GM20000 (cell line): ENCODE measurements around the gene HIGD1C.
A peak's percentile ranks its signal among the peaks of the same experiment; 100 is the strongest.
"Not testable (repeated sequence)": the region's sequence is repeated elsewhere in the genome, so short reads cannot be mapped to it uniquely, and the experiment has no call there.

Experiments used
- DNase-seq: peaks from one replicate; pipeline ENCODE4 v3.0.0; 2012; ENCODE audit warnings: low spot score
- CTCF ChIP-seq: IDR thresholded peaks from 2 replicates; pipeline ENCODE4 v1.5.1; 2012; ENCODE audit warnings: mild to moderate bottlenecking, control low read depth; ENCODE audit errors: extremely low read depth, missing control alignments

The HIGD1C gene

GRCh38 chr12:50923361-50924130 lies 28.8 kb upstream of the HIGD1C start:
- no peak for TF ChIP-seq CTCF
- DNase-seq = no peak

- no peak for TF ChIP-seq CTCF
- DNase-seq = no peak
These were observed 28.3 kb upstream of the HIGD1C start for GRCh38 chr12:50924131-50924438.

DNA sequence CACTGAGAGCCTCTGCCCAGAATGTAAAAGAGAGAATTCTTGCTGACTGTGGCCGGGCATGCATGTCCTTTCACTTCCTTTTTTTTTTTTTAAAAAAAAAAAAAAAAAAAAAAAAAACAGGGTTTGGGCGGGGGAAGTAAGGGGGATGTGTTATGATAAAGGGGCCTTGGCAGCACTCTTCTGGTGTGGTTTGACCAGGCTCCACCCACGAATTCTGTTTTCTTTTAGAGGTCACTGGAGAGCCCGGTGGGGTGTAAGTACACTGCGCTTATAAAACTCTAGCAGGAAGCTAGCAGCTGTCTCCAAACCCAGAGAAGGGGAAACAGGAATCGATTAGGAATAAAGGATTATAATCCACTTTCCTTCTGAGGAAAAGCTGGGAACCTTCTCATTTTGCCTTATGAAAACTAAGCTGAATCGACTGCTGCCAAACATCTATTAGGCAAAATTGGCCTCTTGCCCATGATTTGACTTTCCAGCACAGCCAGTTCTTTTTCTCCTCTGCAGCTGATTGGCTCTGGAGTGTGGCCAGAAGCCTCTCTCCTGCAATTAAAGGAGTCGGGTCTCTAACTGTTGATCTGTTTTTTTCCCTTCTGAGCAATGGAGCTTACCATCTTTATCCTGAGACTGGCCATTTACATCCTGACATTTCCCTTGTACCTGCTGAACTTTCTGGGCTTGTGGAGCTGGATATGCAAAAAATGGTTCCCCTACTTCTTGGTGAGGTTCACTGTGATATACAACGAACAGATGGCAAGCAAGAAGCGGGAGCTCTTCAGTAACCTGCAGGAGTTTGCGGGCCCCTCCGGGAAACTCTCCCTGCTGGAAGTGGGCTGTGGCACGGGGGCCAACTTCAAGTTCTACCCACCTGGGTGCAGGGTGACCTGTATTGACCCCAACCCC lies 27.7 kb upstream of the HIGD1C start:
- TF ChIP-seq CTCF = no peak
- peak; percentile 76 for DNase-seq

DNA sequence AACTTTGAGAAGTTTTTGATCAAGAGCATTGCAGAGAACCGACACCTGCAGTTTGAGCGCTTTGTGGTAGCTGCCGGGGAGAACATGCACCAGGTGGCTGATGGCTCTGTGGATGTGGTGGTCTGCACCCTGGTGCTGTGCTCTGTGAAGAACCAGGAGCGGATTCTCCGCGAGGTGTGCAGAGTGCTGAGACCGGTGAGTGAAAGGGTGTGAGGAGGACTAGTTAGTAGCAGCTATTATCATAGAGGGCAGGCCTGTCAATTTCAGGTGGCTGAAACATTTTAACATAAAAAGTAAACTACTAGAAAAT lies 27.0 kb upstream of the HIGD1C start:
- no peak for TF ChIP-seq CTCF

GRCh38 chr12:50925920-50926319 lies 26.4 kb upstream of the HIGD1C start:
- no peak for TF ChIP-seq CTCF
- no peak for DNase-seq

More for the DNA sequence above, 27.0 kb upstream of the HIGD1C start:
- no peak for DNase-seq

DNA sequence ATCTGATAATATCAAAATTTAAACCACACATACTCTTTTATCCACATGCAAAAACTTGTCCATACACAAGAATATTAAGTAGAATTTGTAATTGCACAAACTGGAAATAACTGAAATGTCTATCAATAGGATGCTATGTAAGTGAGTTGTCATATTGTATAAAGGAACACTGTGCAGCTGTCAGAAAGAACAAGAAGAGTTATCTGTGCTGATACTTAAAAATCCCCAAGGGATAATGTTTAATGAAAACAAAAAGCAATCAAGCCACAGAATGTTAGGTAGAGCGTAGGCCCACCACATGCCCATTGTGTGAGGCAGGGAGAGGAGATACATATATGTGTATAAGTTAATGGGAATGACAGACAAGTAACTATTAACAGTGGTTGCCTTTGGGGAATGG lies 25.9 kb upstream of the HIGD1C start:
- DNase-seq = no peak
- TF ChIP-seq CTCF = no peak

DNA sequence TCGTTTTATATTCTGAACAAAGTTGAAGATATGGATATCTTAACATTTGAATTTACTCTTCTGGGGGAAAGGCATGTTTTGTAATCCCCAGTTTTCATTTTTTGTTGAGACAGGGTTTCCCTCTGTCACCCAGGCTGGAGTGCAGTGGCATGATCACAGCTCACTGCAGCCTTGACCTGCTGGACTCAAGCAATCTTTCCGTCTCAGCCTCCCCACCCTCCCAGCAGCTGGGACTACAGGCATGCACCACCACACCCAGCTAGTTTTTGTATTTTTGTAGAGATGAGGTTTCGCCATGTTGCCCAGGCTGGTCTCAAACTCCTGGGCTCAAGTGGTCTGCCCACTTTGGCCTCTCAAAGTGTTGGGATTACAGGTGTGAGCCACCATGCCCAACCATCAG lies 25.4 kb upstream of the HIGD1C start:
- not testable (repeated sequence) for DNase-seq
